OCI-LY3 (cell line): ENCODE measurements around the gene TOP1.

Experiments used
- H2AFZ ChIP-seq: fragments of 200-600, 300-600 bp; shearing (Covaris generic); 2 replicates; pipeline ENCODE4 v1.6.0; 2014; ENCODE audit warnings: antibody characterized with exemption, low read depth, low read length
- H3K27ac ChIP-seq: fragments of 200-600, 300-600 bp; sonication (generic); 2 replicates; pipeline ENCODE4 v1.5.1; 2014; ENCODE audit warnings: mild to moderate bottlenecking, low read length, moderate library complexity, mixed read lengths
- H3K27me3 ChIP-seq: fragments of 200-600, 300-600 bp; sonication (generic); 2 replicates; pipeline ENCODE4 v1.6.1; 2014; ENCODE audit warnings: low read depth, low read length, mixed read lengths
- H3K36me3 ChIP-seq: fragments of 200-600, 300-600 bp; sonication (generic); replicated peaks from 2 replicates; pipeline ENCODE3; 2014; ENCODE audit warnings: low read depth, low read length, mixed read lengths
- H3K4me1 ChIP-seq: fragments of 300-600, 200-600 bp; sonication (generic); 2 replicates; pipeline ENCODE4 v1.6.1; 2014; ENCODE audit warnings: low read length, mixed read lengths
- H3K4me2 ChIP-seq: fragments of 200-600, 300-600 bp; sonication (generic); 2 replicates; pipeline ENCODE4 v1.6.1; 2014; ENCODE audit warnings: low read length, mixed read lengths
- H3K4me3 ChIP-seq: fragments of 300-600, 200-600 bp; sonication (generic); 2 replicates; pipeline ENCODE4 v1.5.1; 2014; ENCODE audit warnings: antibody characterized with exemption, mild to moderate bottlenecking, low read length, moderate library complexity
- H3K79me2 ChIP-seq: fragments of 300-600, 200-600 bp; shearing (Covaris generic); 2 replicates; pipeline ENCODE4 v1.6.1; 2014; ENCODE audit warnings: mild to moderate bottlenecking, low read length, mixed read lengths
- H3K9ac ChIP-seq: fragments of 300-600, 200-600 bp; shearing (Covaris generic); 2 replicates; pipeline ENCODE4 v1.6.0; 2014; ENCODE audit warnings: mild to moderate bottlenecking, low read length, moderate library complexity
- H3K9me3 ChIP-seq: fragments of 200-600, 300-600 bp; shearing (Covaris generic); 2 replicates; pipeline ENCODE4 v1.6.1; 2014; ENCODE audit warnings: low read length, mixed read lengths; ENCODE audit not compliant: insufficient read depth
- H4K20me1 ChIP-seq: fragments of 200-600, 300-600 bp; sonication (generic); 2 replicates; pipeline ENCODE4 v1.6.1; 2016; ENCODE audit warnings: low read length, mixed read lengths; ENCODE audit not compliant: insufficient read depth
- EZH2phosphoT487 ChIP-seq: fragments of 200-600 bp; shearing (Covaris generic); IDR thresholded peaks from 2 replicates; pipeline ENCODE4 v1.6.1; 2018; ENCODE audit warnings: antibody characterized with exemption, mixed run types, low read depth
- TF ChIP-seq, protein P1 (sequence below): fragments of 200-600, 300-600 bp; sonication (generic); IDR thresholded peaks from 2 replicates; pipeline ENCODE4 v1.5.1; 2014; ENCODE audit warnings: antibody characterized with exemption, low read length, low read depth

Gene TOP1

DNA sequence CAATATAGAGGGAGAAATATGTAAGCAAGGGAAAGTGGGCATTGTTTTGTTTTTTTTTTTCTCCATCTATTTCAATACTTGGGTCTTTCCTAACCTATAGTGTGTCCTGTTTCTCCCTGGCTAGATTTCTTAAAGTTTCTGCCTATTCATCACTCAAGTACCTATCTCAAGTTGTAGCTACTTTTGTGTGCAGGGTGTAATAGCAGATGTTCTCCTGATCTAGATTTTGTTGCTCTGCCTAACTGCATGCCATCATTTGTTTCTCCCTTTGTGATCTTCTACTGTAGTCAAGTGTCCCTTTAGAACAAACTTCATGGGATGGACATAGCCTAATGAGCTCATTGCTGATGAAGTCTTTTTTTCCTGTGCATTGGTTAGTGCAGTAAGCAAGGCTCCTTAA, 45.8 kb downstream of the TOP1 start:
- H4K20me1 ChIP-seq = peaks cover 95% of the 10 kb centered on the region

DNA sequence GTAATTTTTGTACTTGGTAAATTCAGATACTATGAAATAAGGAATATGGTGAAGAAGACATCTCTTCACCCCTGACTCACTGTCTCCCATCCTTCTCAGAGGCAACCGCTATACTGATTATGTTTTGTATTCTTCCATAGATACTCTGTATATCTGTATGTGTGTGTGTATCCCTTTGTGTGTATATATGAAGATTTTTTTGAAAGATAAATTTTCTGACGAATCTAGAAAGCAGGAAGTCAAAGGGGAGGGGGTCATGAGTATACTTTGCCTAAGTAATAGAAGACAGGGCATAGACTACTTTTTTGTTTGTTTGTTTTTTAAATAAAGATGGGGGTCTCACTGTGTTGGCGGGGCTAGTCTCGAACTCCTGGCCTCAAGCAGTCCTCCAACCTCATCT, 48.2 kb downstream of the TOP1 start:
- H3K27ac ChIP-seq = peak overlapping the region; percentile 40; the same call in 1 of the 2 replicates
- H3K9ac ChIP-seq = no peak overlapping the region

More for the DNA sequence above, 45.8 kb downstream of the TOP1 start:
- H3K36me3 ChIP-seq = peaks cover 66% of the 10 kb centered on the region
- no peaks in the 10 kb centered on the region for H3K27me3 ChIP-seq
- no peaks in the 10 kb centered on the region for H3K9me3 ChIP-seq
- peaks cover 96% of the 10 kb centered on the region for H3K79me2 ChIP-seq
- no peak overlapping the region for H3K4me3 ChIP-seq
- no peak for TF ChIP-seq EZH2phosphoT487
- TF ChIP-seq, protein P1, sequence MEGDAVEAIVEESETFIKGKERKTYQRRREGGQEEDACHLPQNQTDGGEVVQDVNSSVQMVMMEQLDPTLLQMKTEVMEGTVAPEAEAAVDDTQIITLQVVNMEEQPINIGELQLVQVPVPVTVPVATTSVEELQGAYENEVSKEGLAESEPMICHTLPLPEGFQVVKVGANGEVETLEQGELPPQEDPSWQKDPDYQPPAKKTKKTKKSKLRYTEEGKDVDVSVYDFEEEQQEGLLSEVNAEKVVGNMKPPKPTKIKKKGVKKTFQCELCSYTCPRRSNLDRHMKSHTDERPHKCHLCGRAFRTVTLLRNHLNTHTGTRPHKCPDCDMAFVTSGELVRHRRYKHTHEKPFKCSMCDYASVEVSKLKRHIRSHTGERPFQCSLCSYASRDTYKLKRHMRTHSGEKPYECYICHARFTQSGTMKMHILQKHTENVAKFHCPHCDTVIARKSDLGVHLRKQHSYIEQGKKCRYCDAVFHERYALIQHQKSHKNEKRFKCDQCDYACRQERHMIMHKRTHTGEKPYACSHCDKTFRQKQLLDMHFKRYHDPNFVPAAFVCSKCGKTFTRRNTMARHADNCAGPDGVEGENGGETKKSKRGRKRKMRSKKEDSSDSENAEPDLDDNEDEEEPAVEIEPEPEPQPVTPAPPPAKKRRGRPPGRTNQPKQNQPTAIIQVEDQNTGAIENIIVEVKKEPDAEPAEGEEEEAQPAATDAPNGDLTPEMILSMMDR = no peak
- peaks cover 29% of the 10 kb centered on the region for H3K4me1 ChIP-seq
- no peak overlapping the region for H3K27ac ChIP-seq
- no peak overlapping the region for H2AFZ ChIP-seq
- no peak overlapping the region for H3K4me2 ChIP-seq
- no peak overlapping the region for H3K9ac ChIP-seq

DNA sequence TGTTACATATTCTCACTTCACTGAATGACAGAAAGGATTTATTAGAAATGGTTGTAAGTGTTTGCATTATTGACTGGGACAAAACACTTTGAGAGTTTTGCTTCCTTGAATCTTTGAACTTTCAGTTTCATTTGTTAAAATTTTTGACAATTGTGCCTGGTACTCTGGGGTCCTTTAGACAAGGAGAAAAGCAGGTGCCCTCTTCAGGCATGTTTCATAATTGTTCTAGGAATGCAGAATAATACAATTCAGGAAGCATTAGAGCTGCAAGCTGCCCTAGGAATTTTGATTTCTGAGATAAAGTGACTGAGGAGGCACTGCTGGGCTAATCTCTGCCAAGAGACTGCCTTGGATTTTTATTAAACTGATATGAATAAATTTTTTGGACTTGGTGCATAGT, 49.7 kb downstream of the TOP1 start:
- Histone ChIP-seq H3K9me3 (no peaks in the 10 kb centered on the region), H3K27ac (peak overlapping the region; percentile 40), H3K9ac (no peak overlapping the region), H3K27me3 (no peaks in the 10 kb centered on the region), H2AFZ (no peak overlapping the region), H4K20me1 (peaks cover 64% of the 10 kb centered on the region), H3K4me3 (no peak overlapping the region), H3K36me3 (peaks cover 77% of the 10 kb centered on the region), H3K4me1 (peaks cover 29% of the 10 kb centered on the region), H3K79me2 (peaks cover 60% of the 10 kb centered on the region), H3K4me2 (peak overlapping the region; percentile 17)
- TF ChIP-seq, protein P1 = peak; percentile 57
- no peak for TF ChIP-seq EZH2phosphoT487

More for the DNA sequence above, 48.2 kb downstream of the TOP1 start:
- H3K9me3 ChIP-seq = no peaks in the 10 kb centered on the region
- H3K36me3 ChIP-seq = peaks cover 69% of the 10 kb centered on the region
- no peak overlapping the region for H3K4me3 ChIP-seq
- no peak overlapping the region for H3K4me2 ChIP-seq
- H3K4me1 ChIP-seq = peaks cover 29% of the 10 kb centered on the region
- no peaks in the 10 kb centered on the region for H3K27me3 ChIP-seq
- peaks cover 78% of the 10 kb centered on the region for H4K20me1 ChIP-seq
- TF ChIP-seq, protein P1 = no peak
- no peak for TF ChIP-seq EZH2phosphoT487
- H3K79me2 ChIP-seq = peaks cover 76% of the 10 kb centered on the region
- H2AFZ ChIP-seq = no peak overlapping the region

DNA sequence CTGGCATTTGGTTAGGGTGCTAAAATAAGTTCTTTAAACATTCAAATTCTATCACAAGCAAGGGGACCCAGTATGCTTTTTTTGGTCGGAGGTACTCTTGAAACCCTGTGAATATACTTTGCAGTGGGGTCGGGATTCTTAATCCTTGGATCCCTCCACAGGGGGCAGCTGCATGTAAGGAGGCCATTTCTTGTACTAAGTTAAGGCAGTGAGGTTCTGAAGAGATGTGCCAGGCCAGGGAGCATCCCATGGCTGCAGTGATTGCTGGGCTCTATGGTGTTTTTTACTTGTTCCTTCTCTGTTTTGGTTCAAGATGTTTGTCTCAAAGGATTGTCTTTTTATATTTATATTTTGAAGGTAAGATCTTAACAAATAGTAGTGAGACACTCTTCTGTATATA, 50.4 kb downstream of the TOP1 start:
- H3K9ac ChIP-seq = no peak overlapping the region
- H2AFZ ChIP-seq = no peak overlapping the region
- H3K27ac ChIP-seq = peak overlapping the region; percentile 40
- H3K4me1 ChIP-seq = peaks cover 29% of the 10 kb centered on the region
- H4K20me1 ChIP-seq = peaks cover 56% of the 10 kb centered on the region
- H3K36me3 ChIP-seq = peaks cover 84% of the 10 kb centered on the region
- H3K9me3 ChIP-seq = no peaks in the 10 kb centered on the region
- peaks cover 53% of the 10 kb centered on the region for H3K79me2 ChIP-seq
- TF ChIP-seq, protein P1 = no peak
- TF ChIP-seq EZH2phosphoT487 = no peak
- H3K4me2 ChIP-seq = no peak overlapping the region
- H3K27me3 ChIP-seq = no peaks in the 10 kb centered on the region
- no peak overlapping the region for H3K4me3 ChIP-seq
